SIG-M5 (cell line): Measurements from ENCODE around the gene CD300LG.
"Not testable (repeated sequence)": the region's sequence is repeated elsewhere in the genome, so short reads cannot be mapped to it uniquely, and the experiment has no call there.

Experiments used
- DNase-seq: peaks from one replicate; lab custom pipeline; 2025; lab: John Stamatoyannopoulos, UW

Gene CD300LG, protein sequence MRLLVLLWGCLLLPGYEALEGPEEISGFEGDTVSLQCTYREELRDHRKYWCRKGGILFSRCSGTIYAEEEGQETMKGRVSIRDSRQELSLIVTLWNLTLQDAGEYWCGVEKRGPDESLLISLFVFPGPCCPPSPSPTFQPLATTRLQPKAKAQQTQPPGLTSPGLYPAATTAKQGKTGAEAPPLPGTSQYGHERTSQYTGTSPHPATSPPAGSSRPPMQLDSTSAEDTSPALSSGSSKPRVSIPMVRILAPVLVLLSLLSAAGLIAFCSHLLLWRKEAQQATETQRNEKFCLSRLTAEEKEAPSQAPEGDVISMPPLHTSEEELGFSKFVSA

DNA sequence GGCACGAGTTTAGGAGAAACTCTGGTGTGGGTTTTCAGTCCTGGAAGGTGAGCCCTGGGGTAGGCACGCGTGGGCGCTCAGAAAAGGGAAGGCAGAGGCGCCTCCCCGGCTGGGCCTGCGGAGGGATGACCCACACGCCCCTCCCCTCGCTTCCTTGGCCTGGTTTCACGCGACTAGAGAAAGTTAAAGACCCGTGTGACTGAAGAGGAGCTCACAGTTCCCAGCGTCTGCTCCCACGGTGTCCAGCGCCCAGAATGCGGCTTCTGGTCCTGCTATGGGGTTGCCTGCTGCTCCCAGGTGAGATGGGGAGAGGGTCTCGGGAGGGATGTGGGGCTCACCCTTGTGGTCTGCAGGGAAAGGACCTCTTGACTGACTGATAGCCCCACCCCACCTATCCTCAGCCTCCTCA is at the start of gene CD300LG:
TSS of gene CD300LG (plus strand) at position 214 of the 409 bp plus-strand sequence. CDS start at position 255, 41 bp downstream.
- no peak for DNase-seq

DNA sequence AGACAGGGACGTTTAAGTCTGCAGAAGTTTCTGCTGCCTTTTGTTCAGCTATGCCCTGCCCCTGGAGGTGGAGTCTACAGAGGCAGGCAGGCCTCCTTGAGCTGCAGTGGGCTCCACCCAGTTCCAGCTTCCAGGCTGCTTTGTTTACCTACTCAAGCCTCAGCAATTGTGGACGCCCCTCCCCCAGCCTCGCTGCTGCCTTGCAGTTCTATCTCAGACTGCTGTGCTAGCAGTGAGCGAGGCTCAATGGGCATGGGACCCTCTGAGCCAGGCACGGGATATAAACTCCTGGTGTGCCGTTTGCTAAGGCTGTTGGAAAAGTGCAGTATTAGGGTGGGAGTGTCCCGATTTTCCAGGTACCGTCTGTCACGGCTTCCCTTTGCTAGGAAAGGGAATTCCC is 49.0 kb upstream of the CD300LG start:
- DNase-seq: not testable (repeated sequence)

DNA sequence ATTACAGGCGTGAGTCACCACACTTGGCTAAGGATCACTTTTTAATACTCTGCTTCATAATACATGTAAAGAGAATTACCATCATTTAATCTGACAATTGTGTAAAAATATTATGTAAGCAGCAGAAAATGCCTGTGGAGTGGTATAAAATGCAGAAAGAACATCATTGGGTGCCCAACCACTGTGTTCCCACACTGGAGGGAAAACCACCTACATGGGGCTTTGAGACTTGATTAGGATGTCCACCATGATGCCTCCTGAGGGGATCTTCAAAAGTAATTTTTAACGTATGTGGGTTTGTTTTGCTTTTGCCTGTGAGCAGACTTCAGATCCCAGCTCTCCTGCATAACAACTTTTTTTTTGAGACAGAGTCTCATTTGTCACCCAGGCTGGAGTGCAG is 47.9 kb upstream of the CD300LG start:
- DNase-seq: no peak

DNA sequence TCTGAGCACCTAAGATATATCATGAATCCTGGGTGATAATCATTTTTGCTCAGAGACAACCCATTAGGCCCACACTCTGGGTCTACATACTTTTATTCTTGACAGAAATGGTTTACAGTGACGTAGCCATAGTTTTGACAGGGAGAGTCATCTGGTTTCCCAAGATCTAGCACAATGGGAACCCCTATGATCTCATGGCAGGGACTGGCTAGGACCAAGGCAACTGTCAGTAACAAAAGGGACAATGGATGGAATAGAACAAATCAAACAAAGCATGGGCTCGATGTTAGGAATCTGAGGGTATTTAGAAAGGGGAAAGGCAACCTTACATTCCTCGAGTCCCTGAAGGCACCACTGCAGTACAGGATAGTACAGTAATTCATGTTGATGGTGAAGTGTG is 46.2 kb upstream of the CD300LG start:
- no peak for DNase-seq

DNA sequence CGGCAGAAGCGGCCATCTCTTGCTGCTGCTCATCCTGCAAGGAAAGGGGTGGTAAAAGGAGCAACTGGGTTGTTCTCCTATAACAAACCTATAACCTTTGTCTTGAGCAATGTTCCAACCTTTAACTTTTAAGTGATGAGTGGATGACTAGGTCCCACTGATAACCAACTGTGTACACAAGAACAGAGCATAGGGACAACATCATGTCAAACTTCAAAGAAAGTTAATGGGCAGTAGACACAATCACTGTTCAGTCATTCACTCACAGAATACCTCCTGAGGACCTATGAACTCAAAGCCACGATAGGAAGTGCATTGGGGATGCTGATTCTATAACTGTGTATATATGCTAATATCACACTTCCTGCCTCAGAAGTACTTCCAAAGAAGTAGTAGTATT is 45.1 kb upstream of the CD300LG start:
- DNase-seq: no peak

DNA sequence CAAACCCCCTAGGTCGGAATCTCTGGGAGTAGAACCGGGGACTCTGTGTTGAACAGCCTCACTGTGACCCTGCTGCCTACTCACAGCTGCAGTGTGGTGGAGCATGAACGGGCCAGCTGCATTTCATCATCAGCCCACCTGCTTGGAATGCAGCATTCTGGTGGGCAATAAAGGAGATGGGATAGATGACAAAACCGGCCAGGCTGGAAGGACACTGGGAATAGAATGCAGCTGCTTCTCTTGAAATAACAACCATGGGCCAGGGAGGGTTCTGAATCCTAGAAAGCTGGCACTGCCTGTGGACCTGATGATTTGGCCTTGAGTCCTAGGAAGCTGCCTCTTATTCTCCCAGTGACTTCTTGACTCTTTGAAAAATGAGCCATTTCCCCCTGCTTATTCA is 43.2 kb upstream of the CD300LG start:
- DNase-seq: no peak

DNA sequence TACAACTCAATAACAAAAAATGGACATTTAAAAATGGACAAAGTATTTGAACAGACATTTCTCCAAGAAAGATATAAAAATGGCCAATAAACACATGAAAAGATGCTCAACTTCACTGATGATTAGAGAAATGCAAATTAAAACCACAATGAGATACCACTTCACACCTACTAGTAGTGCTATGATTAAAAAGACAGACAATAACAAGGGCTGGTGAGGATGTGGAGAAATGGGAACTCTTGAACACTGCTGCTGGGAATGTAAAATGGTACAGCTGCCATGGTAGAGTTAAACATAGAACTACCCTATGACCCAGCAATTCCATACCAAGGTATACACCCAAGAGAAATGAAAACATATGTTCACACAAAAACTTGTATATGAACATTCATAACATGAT is 41.9 kb upstream of the CD300LG start:
- no peak for DNase-seq

DNA sequence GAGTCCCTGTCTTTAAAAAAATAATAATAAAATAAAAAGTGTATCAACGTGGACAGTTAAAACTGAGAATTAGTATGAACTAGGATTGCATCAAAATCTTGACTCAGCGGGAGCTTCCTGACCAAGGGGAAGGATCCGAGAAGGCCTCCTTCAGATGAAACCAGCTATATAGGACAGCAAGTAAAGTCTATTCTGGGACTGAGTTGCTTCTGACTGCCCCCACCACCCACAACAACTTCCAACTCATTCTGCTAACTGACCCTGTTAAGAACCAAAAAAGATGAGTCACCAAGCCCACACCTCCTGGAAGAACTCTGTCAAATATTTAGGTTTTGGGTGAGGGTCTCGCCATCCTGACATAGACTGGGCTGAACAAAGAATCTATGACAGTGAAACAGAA is 38.9 kb upstream of the CD300LG start:
- no peak for DNase-seq

DNA sequence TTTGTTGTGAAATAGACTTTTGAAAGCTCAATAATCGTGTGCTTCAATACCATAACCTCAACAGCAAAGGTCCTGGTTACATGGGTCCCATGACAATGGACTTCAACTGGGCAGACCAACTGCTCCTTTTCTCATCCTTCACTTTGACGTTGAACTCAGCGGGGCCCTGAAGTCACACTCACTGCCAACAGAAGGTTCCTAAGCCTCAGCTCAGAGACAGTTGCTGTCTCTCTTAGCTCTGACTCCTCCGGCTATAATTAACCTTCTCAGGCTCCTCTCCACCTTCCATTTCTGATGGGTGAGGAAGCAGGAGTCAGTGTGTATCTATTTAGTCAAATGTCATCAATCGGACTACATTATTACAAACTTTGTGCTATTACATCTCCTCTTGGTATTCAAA is 37.9 kb upstream of the CD300LG start:
- no peak for DNase-seq

DNA sequence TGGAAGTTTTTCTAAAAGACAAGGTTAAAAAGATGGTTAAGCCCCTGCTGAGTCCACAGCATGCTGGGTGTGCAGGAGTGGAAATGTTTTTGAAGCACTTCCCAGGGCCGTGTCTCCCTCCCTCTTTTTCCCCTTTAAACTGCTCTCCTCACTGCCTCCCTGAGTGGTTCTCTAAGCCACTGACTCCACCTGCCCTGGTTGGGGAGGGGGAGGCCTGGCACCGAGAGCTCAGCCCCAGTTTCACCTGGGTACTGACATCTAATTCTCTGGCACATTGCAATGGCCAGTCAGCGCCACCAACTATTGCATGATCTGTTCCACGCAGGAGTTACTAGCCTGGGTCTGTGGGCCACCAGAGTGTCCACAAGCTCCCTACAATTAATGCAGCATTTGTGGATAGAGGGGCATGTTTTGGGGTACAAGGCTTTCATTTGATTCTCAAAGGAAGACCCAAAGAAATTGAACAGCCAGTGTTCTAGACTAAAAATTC is 36.7 kb upstream of the CD300LG start:
- no peak for DNase-seq

DNA sequence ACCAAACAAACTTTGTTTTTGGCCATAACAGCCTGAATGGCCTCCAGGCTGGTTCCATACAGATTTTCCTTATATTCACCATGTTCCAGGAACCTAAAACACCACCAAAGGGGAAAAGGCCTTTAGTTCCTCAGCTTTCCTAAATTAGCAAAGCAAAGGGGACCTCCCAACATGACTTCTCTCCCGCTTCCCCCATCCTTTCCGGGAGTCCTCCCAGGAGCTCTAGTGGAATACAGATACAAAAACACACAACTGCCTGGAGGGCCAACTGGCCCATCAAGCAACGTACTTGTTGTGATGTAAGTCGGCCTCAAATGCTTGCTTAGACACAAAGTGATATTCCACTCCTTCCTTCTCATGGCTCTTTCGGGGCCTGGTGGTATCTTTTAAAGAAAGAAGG is 36.2 kb upstream of the CD300LG start:
- DNase-seq: no peak

DNA sequence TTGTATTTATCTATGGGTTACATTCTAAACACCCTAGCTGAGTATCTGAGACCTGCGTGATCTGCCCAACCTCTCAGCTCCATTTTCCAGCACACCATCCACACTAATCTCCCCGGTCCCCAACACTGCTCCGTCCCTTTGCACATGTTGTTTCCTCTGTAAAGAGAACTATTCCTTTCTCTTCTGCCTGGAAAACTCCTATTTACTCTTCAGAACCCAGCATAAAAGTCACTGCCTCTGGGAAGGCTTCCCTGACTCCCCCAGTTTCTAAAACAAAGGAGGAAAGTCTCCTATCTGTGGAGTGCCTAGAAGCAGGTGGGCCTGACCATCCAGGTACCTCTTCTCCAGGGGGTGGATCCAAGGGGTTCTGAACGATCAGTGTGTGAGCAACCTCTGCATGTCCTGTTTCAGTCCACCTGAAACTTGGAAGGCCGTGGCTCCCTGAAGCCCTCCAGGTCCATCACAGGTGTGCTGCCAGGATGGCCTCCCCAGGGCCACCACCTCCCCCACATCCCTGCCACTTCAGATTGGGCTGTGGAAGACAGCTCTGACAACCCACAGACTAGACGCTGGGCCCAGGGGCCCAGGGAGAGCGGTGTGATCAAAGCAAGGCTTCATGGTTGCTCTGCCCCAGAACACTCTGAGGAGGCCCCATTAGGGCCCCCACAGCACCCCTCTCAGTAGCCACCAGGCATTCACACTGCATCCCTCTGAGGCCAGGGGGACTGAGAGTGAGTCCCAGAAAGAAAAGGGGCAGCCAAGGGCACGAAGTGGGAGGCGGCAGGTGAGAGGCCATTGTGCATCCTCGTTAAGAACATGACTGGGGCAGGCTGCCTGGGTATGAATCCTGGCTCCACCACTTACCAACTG is 34.3 kb upstream of the CD300LG start:
- no peak for DNase-seq

DNA sequence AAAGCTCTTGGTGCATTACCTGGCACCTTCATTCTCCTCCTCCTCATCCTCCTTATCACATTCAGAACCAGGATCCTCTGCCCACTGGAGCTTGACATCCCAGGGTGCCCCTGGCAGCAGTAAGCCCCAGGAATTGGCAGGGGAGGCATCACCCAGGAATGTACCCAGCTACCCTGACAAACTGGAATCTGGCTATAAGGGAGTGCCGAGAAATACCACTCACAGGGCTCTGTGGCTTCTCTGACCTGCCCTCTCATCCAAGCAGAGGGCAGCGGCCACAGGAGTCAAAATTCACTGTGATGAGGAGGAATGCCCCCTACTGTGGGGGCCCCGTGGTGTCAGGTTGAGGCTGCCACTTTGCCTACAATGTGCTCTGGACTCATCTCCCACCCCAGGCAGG is 33.6 kb upstream of the CD300LG start:
- no peak for DNase-seq

DNA sequence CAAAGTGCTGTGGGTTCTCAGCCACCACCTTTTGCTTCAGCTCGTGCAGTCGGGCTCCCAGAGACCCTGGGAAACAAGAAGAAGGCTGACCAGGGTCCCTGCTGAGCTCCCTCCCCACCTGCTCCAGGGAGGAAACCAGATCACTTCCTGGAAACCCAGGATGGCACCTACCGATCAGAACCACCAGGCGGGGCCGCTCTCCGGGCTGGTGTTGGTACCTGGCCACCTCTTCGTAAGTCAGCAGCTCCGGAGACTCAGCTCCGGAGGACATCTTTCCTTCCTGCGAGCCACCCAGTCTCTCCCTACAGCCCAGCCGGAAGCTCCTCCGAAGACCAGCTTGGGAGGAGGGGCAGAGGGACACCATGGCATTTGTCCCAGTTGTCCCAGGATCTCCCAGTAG is 33.0 kb upstream of the CD300LG start:
- DNase-seq: no peak

DNA sequence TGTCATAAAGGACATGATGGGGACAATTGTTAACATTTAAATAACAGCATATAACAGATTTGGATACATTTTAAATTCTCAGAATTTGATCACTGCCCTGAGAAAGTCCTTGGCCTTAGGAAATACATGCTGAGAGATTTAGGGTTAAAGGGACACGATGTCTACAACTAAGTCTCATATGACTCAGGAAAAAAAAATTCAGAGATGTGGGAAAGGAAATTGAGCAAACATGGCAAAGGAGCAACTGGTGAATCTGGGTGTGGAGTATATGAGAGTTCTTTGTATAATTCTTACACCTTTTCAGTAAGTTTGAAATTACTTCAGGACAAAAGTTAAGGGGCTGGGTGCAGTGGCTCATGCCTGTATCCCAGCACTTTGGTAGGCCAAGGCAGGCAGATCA is 32.3 kb upstream of the CD300LG start:
- DNase-seq: no peak

DNA sequence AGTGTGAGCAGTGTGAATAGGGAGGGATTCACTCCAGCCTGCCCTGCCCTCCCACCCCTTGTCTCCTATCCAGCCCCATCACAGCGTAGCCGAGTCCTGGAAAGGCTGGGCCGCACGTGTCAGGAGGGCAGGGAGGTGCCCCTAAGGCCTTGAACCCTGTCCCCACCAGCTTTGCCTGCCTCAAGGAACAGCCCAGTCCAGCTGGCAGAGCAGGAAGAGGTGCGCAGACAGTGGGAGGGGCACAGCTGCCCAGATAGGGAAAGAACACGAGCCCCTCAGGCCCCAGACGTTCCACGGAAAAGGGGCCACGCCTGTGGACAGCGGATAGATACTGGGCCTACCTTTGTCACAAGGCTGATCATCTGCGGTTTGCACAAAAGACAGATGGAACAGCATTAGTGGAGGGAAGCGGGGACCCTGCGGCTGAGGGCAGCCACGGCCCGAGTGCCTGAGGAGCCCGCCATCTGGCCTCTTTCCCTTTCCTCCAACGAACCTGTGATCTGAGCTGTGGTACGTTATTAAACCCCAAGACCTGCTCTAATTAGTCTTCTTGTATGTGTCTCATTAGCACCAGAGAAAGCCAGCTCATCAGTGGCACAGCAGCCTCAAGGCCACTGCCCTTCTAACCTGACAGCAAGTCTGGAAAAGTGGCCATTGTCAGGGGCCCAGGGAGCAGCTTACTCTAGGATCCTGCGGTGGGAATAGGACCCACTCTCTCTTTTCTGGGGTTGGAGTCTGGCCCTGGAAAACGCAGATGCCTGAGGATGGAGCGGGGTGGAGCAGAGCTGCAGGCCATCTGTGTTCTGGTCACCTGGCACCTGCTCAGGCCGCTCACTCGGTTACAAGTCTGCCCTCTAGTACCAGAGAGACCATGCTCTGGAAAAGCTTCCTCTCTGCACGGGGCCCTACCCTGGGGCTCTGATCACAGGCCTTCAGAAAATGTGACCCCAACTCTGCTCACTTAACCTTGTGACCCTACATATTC is 30.3 kb upstream of the CD300LG start:
- DNase-seq: no peak

DNA sequence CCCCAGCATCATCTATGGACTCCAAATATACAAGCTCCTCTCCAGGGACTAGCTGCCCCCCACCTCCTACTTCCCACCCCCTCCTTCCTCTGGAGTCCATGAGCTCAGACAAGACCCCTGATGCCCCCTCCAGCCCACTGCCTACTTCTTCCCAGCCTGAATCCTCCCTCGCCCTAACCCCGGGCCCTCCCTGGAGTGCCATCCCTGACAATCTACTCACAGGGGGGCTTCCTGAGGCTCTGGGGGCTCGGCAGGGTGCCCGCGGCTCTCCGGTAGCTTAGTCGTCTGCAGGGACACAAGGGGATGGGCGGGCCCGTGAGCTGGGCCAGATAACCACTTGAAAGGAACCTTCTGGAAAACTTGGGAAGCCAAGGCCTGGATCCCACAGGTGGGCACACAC is 29.1 kb upstream of the CD300LG start:
- DNase-seq: no peak

DNA sequence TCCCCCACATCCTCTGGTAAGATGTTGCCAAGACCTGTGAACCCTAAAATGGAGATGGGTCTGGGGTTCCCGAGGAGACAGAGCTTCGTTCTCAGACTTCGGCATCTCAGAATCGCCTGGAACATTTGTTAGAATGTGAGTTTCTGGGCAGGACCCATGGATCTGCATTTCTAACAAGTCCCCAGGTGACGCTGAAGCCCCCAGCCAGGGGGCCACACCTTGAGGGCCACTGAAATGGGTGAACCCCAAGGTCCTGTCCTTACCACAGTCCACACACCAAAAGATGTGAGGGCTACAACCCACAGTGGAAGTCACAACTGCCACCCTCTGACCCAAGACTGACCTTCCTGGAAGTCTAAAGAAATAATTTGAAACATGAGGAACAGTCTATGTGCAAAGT is 28.0 kb upstream of the CD300LG start:
- no peak for DNase-seq

DNA sequence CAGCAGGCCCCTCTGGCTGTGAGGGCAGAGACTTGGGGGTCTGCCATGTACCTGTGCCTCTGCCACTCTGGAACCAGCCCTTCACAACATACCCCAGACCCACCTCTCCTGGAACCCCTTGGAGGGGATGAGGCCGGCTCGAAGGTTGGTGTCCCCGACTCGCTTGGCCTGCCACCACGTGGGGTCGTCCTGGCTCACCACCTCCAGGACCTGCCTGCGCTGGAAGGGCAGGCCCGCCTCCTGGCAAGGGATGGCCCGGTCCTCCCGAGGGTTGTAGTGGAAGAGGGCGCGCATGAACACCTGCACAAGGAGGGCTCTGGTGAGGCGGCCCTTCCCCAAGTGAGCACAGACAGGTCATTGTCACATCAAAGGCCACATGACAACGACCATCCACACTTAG is 26.2 kb upstream of the CD300LG start:
- no peak for DNase-seq

DNA sequence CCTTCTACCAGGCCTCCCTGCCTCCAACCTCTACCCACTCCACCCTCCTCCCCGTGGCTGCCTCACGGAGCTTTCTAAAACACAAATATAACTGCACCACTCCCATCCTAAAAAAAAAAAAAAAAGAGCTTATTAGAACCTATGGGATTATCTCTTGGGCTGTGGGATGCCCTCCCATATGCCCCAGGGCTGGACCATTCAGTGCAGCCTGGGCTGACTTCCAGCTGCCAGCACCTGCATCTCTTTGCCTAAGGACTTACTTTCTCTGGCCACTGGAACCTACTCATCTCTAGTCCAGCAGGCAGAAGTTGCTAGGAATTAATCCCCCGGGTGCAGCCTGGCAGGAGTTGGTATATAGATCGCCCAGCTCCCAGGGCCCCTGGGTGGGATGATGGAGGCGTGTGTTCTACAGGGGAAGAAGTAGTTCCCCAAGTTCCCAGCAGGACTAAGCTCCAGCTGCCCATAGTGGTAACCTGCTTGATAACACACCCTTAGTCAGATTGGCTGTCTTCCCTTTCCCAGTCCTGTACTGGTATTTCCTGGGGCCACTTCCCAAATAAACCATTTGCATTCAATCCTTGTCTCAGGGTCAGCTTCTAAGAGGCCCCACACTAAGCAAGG is 24.3 kb upstream of the CD300LG start:
- DNase-seq: no peak

DNA sequence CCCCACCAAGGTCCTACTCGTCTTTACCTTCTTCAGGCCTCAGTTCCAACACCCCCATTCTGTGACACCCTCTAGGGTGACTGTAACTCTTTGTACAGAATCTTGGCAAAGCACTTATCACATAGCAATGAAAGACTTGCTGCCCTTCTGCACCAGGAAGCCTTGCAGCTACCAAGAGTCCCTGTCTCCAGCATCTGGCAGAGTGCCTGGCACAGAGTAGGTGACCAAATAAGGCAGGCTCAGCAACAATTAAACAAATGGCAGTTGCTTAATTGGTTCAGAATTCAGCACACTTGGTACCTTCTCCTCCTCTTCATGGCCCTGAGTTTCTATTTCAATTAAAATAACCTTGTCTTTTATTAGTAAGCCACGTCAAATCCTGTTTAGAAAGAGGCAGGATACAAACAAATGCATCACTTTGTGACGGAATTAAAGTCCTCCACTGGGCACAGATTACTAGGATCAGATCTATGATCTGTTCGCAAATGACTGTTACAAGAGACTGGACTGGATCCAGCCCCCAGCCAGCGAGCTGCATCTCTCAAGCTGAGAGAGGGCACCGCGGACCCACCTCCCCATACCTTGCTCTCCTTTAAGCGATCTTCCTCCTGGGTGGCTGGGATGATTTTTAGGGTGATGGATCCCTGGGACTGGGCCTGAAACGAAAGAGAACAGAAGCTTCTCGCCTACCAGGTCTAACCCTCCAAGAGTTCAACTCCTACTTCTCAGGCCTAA is 23.5 kb upstream of the CD300LG start:
- no peak for DNase-seq
